Chondrocyte (in vitro differentiated cells): ENCODE data around the gene MRPL33. TPM values are rescaled to one million over a fixed set of nuclear protein-coding genes. Genes with fewer than 3 reads are reported as not detected.
"Not testable (repeated sequence)": the region's sequence is repeated elsewhere in the genome, so short reads cannot be mapped to it uniquely, and the experiment has no call there.

Experiments used
- DNase-seq: peaks from one replicate; pipeline ENCODE4 v3.0.0; 2021; ENCODE audit warnings: mixed read lengths, low spot score
- H3K27ac Mint-ChIP-seq: one replicate; pipeline ENCODE4 v1.8.0; 2021; ENCODE audit warnings: mild to moderate bottlenecking, moderate library complexity, mixed read lengths; ENCODE audit not compliant: unreplicated experiment
- H3K27me3 Mint-ChIP-seq: 2 replicates; pipeline ENCODE4 v1.8.0; 2021; ENCODE audit warnings: low read depth, mixed read lengths
- H3K36me3 Mint-ChIP-seq: 2 replicates; pipeline ENCODE4 v1.8.0; 2021; ENCODE audit warnings: low read depth, mixed read lengths
- H3K4me1 Mint-ChIP-seq: 2 replicates; pipeline ENCODE4 v1.8.0; 2021; ENCODE audit warnings: low read depth, mild to moderate bottlenecking, mixed read lengths
- H3K4me3 Mint-ChIP-seq: one replicate; pipeline ENCODE4 v1.8.0; 2021; ENCODE audit warnings: mild to moderate bottlenecking, moderate library complexity, mixed read lengths; ENCODE audit not compliant: unreplicated experiment
- H3K9me3 Mint-ChIP-seq: 2 replicates; pipeline ENCODE4 v1.8.0; 2021; ENCODE audit warnings: low read depth, mixed read lengths
- total RNA-seq: library from RNA; stranded (reverse); gene quantifications from 3 replicates; pipeline ENCODE4 v1.2.1, GENCODE V29; 2021
- TF ChIP-seq, protein P1 (sequence below): fragments of 200-600 bp; sonication (generic); IDR thresholded peaks from 2 replicates; pipeline ENCODE4 v1.5.0; 2021; ENCODE audit warnings: antibody characterized with exemption, mild to moderate bottlenecking, moderate library complexity

Gene MRPL33
- total RNA-seq, 1 donor from 2014 or later, result 59.9 TPM

DNA sequence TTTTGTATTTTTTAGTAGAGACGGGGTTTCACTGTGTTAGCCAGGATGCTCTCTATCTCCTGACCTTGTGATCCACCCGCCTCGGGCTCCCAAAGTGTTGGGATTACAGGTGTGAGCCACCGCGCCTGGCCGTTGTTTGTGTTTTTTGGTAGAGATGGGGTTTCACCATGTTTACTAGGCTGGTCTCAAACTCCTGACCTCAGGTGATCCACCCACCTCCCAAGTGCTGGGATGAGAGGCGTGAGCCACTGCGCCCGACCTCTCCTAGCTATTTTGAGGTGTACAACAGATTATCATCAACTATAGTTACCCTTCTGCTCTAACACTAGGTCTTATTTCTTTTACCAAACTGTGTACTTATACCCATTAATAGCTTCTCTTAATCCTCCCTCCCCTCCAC lies 28.9 kb upstream of the MRPL33 start:
- Mint-ChIP-seq H3K4me1 (no peaks in the 10 kb centered on the region), H3K4me3 (no peak overlapping the region), H3K9me3 (peaks cover 21% of the 10 kb centered on the region), H3K27ac (no peak overlapping the region), H3K36me3 (peaks cover 6% of the 10 kb centered on the region), H3K27me3 (no peaks in the 10 kb centered on the region)
- no peak for DNase-seq
- TF ChIP-seq, protein P1, sequence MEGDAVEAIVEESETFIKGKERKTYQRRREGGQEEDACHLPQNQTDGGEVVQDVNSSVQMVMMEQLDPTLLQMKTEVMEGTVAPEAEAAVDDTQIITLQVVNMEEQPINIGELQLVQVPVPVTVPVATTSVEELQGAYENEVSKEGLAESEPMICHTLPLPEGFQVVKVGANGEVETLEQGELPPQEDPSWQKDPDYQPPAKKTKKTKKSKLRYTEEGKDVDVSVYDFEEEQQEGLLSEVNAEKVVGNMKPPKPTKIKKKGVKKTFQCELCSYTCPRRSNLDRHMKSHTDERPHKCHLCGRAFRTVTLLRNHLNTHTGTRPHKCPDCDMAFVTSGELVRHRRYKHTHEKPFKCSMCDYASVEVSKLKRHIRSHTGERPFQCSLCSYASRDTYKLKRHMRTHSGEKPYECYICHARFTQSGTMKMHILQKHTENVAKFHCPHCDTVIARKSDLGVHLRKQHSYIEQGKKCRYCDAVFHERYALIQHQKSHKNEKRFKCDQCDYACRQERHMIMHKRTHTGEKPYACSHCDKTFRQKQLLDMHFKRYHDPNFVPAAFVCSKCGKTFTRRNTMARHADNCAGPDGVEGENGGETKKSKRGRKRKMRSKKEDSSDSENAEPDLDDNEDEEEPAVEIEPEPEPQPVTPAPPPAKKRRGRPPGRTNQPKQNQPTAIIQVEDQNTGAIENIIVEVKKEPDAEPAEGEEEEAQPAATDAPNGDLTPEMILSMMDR, result no peak

DNA sequence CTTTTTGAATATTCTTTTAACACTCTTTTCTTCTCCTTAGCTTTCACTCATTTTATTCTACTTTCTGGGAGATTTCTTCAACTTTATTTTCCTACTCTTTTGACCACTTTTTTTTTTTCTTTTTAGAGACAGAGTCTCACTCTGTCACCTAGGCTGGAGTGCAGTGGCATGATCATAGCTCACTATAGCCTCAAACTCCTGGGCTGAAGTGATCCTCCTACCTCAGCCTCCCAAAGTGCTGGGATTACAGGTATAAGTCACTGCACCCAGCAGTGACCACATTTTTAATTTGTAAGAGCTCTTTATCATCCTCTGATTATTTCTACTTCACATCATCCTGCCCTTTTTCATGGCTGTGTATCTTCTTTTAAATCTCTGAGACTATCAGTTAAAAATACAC lies 26.0 kb upstream of the MRPL33 start:
- H3K4me1 Mint-ChIP-seq, H3K4me3 Mint-ChIP-seq, DNase-seq, H3K27me3 Mint-ChIP-seq, H3K27ac Mint-ChIP-seq: not testable (repeated sequence)
- Mint-ChIP-seq H3K36me3 (peaks cover 12% of the 10 kb centered on the region), H3K9me3 (peaks cover 28% of the 10 kb centered on the region)

DNA sequence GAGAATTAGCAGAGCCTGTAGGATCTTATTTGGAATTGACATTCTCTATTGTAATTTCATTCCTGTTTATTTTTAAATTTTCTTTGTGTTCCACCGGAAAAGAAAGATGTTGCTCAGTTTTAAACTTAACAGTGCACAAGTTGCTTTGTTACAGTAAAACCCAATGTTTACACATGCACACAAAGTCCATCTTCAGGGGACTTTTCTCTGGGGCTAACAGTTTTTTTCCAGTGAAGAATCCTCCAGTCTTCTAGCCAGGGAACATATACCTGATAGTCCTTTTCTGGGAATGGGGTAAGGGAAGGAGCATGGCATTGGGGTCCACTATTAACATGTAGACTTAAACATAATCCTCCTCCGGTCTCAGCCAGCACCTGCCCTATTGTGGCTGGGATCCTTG lies 25.2 kb upstream of the MRPL33 start:
- no peak for DNase-seq
- Mint-ChIP-seq H3K36me3 (peaks cover 9% of the 10 kb centered on the region), H3K4me3 (no peak overlapping the region), H3K27me3 (no peaks in the 10 kb centered on the region), H3K4me1 (peaks cover 5% of the 10 kb centered on the region), H3K9me3 (peaks cover 22% of the 10 kb centered on the region), H3K27ac (no peak overlapping the region)
- TF ChIP-seq, protein P1, result no peak

DNA sequence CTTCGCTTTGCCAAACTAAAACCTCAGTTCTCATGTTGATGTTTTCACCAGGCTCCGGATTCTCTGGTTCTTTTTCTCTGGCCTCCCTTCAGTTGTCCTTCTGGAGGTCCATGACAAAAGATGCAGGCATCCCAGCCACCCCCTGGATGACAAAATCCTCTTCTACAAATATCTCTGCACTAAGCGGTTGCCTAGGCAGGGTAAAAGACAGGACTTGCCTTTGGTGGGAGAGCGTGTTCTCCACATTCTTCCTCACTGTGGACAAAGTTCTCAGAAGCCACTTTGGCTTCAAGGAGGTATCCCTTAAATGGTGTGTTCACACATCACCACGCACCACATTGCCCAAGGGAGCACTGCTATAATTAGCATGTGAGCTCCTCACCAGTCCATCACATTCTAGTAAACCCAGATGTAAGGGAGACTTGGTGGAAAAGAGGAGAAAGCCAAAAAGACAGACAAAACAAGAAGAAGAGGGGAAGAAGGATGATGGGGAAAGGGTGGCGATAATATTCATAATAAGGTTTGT lies 23.6 kb upstream of the MRPL33 start:
- Mint-ChIP-seq H3K4me3 (no peak overlapping the region), H3K9me3 (peaks cover 22% of the 10 kb centered on the region), H3K36me3 (peaks cover 9% of the 10 kb centered on the region), H3K4me1 (peaks cover 9% of the 10 kb centered on the region), H3K27ac (no peak overlapping the region), H3K27me3 (no peaks in the 10 kb centered on the region)
- TF ChIP-seq, protein P1, result no peak
- no peak for DNase-seq

DNA sequence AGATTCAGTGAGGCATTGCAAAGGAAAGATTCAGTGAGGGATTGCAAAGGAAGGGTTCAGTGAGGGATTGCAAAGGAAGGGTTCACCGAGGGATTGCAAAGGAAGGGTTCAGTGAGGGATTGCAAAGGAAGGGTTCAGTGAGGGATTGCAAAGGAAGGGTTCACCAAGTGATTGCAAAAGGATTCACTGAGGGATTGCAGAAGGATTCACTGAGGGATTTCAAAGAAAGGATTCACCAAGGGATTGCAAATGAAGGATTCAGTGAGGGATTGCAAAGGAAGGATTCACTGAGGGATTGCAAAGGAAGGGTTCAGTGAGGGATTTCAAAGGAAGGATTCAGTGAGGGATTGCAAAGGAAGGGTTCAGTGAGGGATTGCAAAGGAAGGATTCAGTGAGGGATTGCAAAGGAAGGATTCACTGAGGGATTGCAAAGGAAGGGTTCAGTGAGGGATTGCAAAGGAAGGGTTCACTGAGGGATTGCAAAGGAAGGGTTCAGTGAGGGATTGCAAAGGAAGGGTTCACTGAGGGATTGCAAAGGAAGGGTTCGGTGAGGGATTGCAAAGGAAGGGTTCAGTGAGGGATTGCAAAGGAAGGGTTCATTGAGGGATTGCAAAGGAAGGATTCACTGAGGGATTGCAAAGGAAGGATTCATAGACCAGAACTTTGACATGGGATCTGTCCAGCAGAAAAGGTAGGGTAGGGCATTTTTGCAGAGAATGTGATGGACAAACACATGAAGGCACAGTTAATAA lies 22.5 kb upstream of the MRPL33 start:
- H3K4me3 Mint-ChIP-seq, DNase-seq, H3K36me3 Mint-ChIP-seq, H3K27ac Mint-ChIP-seq, H3K27me3 Mint-ChIP-seq: not testable (repeated sequence)
- Mint-ChIP-seq H3K9me3 (peaks cover 20% of the 10 kb centered on the region), H3K4me1 (peaks cover 20% of the 10 kb centered on the region)

DNA sequence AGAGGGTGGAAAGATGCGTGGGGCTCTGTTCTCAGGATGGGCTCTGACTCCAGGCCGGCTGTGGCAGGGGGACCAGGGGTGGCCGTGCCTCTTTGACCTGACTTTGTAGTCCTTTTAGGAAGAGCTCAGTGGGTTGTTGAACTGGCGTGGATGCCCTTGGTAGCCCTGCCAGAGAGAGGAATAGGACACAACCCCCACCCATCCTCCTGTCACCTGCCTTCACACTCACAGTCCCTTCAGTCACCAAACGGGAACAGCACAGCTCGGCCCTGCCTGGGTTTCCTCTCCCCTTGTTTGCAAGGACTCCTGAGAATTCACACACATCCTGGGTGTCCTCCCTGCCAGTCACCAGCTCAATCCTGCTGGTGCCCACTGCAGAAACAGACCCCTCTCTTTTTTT lies 20.1 kb upstream of the MRPL33 start:
- H3K4me1 Mint-ChIP-seq, result peaks cover 36% of the 10 kb centered on the region
- no peak overlapping the region for H3K4me3 Mint-ChIP-seq
- no peak for DNase-seq
- H3K9me3 Mint-ChIP-seq, result peaks cover 12% of the 10 kb centered on the region
- no peaks in the 10 kb centered on the region for H3K27me3 Mint-ChIP-seq
- H3K27ac Mint-ChIP-seq, result no peak overlapping the region
- TF ChIP-seq, protein P1, result no peak
- H3K36me3 Mint-ChIP-seq, result peaks cover 6% of the 10 kb centered on the region
